CD4-positive, alpha-beta T cell treated with Interleukin-12 subunit alpha and Interleukin-12 subunit beta, for 1 hour (primary cell): ENCODE results near the gene DENND11.

ENCODE experiments used
- DNase-seq: peaks from one replicate; pipeline ENCODE4 v3.0.0-alpha.2; 2020

DENND11 gene

GRCh38 chr7:141702047-141702567, at the start of gene DENND11:
Gene DENND11, minus strand, starts transcription at chr7:141702166. Its CDS starts 13 bp downstream, at chr7:141702153.
- peak; percentile 62 for DNase-seq

- DNase-seq, result no peak
These were observed 46.4 kb upstream of the DENND11 start for GRCh38 chr7:141748396-141748795.

GRCh38 chr7:141744131-141744530, 42.2 kb upstream of the DENND11 start:
- no peak for DNase-seq

- no peak for DNase-seq
These were observed 40.3 kb upstream of the DENND11 start for GRCh38 chr7:141742229-141742628.

- DNase-seq, result no peak
These were observed 37.3 kb upstream of the DENND11 start for GRCh38 chr7:141739250-141739649.

GRCh38 chr7:141738592-141739013, 36.6 kb upstream of the DENND11 start:
- no peak for DNase-seq

- peak; percentile 94 for DNase-seq
These were observed 36.0 kb upstream of the DENND11 start, which contains the start of gene SSBP1 for GRCh38 chr7:141737836-141738591. Gene SSBP1, plus strand, starts transcription at chr7:141738358. Its CDS starts 809 bp downstream, at chr7:141739167.

GRCh38 chr7:141737118-141737835, 35.3 kb upstream of the DENND11 start:
- peak; percentile 24 for DNase-seq

GRCh38 chr7:141731476-141732149, 29.6 kb upstream of the DENND11 start:
- no peak for DNase-seq

- DNase-seq, result no peak
These were observed 27.1 kb upstream of the DENND11 start for GRCh38 chr7:141729020-141729419.

- DNase-seq, result no peak
These were observed 20.6 kb upstream of the DENND11 start for GRCh38 chr7:141722529-141722928.

- no peak for DNase-seq
These were observed 15.5 kb upstream of the DENND11 start for GRCh38 chr7:141717450-141717849.

- no peak for DNase-seq
These were observed 14.1 kb upstream of the DENND11 start for GRCh38 chr7:141715794-141716689.

GRCh38 chr7:141715018-141715417, 13.1 kb upstream of the DENND11 start:
- DNase-seq, result no peak

- no peak for DNase-seq
These were observed 12.6 kb upstream of the DENND11 start for GRCh38 chr7:141714571-141714970.

GRCh38 chr7:141713890-141714289, 11.9 kb upstream of the DENND11 start:
- DNase-seq, result no peak

GRCh38 chr7:141712603-141713255, 10.8 kb upstream of the DENND11 start:
- no peak for DNase-seq

GRCh38 chr7:141710301-141710700, 8.3 kb upstream of the DENND11 start:
- DNase-seq, result no peak

- no peak for DNase-seq
These were observed 7.8 kb upstream of the DENND11 start for GRCh38 chr7:141709749-141710148.

GRCh38 chr7:141709318-141709717, 7.4 kb upstream of the DENND11 start:
- DNase-seq, result no peak

- no peak for DNase-seq
These were observed 6.4 kb upstream of the DENND11 start, which contains the start of gene WEE2 for GRCh38 chr7:141708351-141708750. Gene WEE2, plus strand, starts transcription at chr7:141708353. Its CDS starts 406 bp downstream, at chr7:141708759.
